ENCODE measurements around the gene ATP5PB.

GRCh38 chr1:111442457-111442856 is 6.8 kb upstream of the ATP5PB start:
- no peak for TF ChIP-seq ARNT (IDR thresholded peaks at IDR 0.05)
- no peak for TF ChIP-seq FOXM1 (IDR thresholded peaks at IDR 0.05; ENCODE audit: borderline replicate concordance)
- no peak for TF ChIP-seq BHLHE40 (IDR thresholded peaks at IDR 0.05; ENCODE audit: borderline replicate concordance)
- TF ChIP-seq CTBP1 (IDR thresholded peaks at IDR 0.05; ENCODE audit: borderline replicate concordance): no peak
- no peak for TF ChIP-seq SP1 (IDR thresholded peaks at IDR 0.05)

All from HEK293T (cell line).